HG03280 (cell line): ENCODE measurements around the gene LANCL3.
"Not testable (repeated sequence)": the region's sequence is repeated elsewhere in the genome, so short reads cannot be mapped to it uniquely, and the experiment has no call there.

Experiments
- ATAC-seq: cut with Tn5 transposase; IDR thresholded peaks from one replicate; pipeline ENCODE4 v1.9.1; 2021; ENCODE audit warnings: mild to moderate bottlenecking, moderate library complexity; ENCODE audit not compliant: unreplicated experiment

The LANCL3 gene

DNA sequence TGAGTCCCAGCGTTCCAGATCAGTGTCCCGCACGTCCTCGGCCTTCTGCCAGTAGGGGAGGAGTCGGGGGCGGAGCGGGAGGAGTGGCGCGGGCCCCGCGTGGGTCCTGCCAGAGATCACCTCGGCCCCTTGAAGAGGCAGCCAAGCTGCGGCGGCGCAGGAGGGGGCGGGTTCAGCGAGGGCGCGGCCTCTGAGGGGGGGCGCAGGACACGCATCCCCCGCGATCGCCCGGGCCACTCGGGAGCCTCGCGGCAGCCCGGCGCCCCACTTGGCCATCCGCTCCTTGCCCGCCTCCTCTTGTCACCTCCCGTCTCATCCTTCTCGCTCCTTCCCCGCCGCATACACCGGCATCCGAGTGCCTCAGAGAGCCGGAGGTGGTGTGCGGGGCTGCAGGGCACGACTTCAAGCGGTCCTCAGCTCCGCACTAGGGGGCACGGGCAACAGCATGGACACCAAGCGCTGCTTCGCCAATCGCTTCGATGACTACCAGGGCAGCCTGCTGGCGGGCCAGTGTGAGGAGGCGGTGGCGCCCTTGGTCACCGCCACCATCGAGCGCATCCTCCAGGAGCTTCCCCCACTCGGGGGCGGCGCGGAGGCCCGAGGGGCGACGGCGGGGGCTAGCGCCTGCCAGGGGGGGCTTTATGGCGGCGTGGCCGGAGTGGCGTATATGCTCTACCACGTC is at the start of gene LANCL3:
LANCL3 (plus strand) TSS at position 236 of the 682 bp plus-strand sequence; CDS start at position 446, 210 bp downstream.
- not testable (repeated sequence) for ATAC-seq

- not testable (repeated sequence) for ATAC-seq
Measured at GRCh38 chrX:37523673-37524072, 47.8 kb upstream of the LANCL3 start.

DNA sequence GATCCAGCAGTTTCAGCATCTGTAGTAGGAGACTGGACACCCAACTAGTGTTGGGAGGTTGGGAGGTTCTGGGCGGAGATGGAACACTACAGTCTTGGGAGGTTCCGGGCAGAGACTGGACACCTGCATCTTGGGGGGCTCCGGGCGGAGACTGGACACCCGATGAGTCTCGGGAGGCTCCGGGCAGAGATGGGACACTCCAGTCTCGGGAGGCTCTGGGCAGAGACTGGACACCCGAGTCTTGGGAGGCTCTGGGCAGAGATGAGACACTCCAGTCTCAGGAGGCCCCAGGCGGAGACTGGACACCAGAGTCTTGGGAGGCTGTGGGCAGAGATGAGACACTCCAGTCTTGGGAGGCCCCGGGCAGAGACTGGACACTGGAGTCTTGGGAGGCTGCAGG is 29.5 kb upstream of the LANCL3 start:
- ATAC-seq, result no peak

GRCh38 chrX:37542791-37543190 is 28.7 kb upstream of the LANCL3 start:
- ATAC-seq, result no peak

DNA sequence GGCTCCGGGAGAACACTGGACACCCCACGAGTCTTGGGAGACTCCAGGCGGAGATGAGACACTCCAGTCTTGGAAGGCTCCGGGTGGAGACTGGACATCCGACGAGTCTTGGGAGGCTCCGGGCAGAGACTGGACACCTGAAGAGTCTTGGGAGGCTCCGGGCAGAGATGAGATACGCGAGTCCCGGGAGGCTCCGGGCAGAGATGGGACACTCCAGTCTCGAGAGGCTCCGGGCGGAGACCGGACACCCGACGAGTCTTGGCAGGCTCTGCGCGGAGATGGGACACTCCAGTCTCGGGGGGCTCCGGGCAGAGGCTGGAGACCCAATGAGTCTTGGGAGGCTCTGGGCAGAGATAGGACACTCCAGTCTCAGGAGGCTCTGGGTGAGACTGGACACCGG is 28.1 kb upstream of the LANCL3 start:
- no peak for ATAC-seq

DNA sequence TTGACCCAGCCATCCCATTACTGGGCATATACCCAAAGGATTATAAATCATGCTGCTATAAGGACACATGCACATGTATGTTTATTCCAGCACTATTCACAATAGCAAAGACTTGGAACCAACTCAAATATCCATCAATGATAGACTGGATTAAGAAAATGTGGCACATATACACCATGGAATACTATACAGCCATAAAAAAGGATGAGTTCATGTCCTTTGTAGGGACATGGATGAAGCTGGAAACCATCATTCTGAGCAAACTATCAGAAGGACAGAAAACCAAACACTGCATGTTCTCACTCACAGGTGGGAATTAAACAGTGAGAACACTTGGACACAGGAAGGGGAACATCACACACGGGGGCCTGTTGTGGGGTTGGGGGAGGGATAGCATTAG is 26.9 kb upstream of the LANCL3 start:
- not testable (repeated sequence) for ATAC-seq

GRCh38 chrX:37545066-37545465 is 26.4 kb upstream of the LANCL3 start:
- no peak for ATAC-seq

GRCh38 chrX:37549619-37550018 is 21.8 kb upstream of the LANCL3 start:
- not testable (repeated sequence) for ATAC-seq

DNA sequence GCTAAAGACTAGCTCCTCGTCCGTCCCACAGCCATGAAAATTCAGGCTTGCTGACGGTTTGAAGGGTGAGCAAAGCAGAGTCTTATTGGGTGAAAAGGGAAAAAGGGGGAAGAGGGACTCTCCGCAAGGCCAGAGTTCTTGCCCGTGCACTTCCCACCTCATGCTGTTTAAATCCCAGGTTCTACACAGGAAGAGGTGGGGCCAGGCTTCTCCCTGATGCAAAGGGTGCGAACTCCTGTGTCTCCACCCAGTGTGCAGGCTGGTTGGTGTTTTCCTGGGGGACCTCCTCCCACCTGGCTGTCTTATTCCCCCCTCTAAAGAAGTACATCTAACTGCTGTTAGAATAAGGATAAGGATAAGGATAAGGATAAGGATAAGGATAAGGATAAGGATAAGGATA is 18.0 kb upstream of the LANCL3 start:
- no peak for ATAC-seq

- ATAC-seq, result not testable (repeated sequence)
Measured at GRCh38 chrX:37565254-37565653, 6.2 kb upstream of the LANCL3 start.

DNA sequence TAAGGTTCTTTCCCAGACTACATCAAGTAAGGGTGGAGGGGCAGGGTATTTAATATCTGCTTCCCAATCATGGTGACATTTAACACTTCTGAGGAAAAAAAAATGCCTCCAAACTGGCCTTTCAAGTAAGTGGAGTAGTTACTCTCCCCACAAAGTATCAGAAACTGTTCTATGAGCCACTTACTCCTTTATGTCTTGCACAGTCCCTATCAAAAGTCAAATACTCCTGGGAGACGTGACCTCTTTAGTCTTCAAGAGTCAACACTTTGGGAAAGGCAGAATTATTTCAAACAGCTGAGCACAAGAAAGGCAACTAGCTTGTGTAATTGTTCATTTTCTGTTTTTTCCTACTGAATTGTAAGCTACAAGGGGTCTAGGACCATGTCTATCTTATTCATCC is 1.1 kb upstream of the LANCL3 start:
- not testable (repeated sequence) for ATAC-seq

DNA sequence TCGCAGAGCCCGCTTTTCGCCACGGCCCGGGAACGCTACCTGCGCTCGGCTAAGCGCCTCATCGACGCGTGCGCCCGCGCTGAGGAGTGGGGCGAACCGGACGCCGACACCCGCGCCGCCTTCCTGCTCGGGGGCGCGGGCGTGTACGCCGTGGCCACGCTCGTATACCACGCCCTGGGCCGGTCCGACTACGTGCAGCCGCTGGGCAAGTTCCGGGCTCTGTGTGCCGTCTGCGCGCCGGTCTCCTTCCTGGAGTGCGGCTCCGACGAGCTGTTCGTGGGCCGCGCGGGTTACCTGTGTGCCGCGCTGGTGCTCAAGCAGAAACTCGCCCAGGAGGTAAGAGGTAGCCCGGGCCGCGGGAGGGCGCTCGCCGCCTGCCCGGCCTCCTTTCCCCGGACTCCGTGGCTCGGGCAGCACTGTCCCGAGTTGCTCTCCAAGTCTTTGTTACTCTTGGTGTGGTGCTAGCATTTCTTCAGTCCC is 687 bp downstream of the LANCL3 start:
- peak; percentile 65 for ATAC-seq

DNA sequence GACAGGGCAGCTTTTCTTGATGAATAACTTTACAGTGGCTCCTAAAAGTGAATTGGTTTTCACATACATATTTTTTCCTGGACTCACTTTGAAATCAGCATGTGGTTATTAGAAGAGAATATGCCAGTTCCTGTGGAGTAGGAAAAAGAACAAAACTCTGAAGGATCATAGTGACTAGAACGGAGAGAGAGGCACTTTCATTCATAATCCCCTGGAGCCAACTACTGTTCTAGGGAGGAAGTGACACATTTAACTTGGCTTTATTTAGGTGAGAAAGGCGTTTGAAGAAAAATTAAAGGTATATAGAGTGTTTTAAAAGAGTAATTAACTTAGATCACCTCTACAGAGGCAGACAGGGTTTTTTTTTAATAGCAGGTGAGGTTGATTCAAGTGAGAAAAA is 1.7 kb downstream of the LANCL3 start:
- ATAC-seq, result not testable (repeated sequence)

DNA sequence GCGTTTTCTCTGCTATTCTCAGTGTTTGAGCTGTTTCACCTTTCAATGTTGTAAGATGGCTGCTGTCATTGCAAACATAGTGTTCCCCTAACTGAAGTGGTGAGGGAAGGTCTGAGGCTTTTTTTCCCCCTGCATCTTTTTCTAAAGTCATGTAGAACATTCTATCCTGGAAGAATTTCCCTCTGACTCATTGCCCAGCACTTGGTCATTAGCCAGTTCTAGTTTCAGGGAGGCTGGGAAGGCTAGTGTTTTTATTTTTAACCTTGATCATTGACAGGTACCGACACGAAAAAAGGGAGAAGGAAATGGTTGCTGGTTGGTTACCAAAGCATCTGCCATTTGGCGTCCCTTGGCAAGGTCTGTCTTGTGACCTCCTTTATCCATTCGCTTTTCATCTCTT is 6.6 kb downstream of the LANCL3 start:
- ATAC-seq, result no peak

DNA sequence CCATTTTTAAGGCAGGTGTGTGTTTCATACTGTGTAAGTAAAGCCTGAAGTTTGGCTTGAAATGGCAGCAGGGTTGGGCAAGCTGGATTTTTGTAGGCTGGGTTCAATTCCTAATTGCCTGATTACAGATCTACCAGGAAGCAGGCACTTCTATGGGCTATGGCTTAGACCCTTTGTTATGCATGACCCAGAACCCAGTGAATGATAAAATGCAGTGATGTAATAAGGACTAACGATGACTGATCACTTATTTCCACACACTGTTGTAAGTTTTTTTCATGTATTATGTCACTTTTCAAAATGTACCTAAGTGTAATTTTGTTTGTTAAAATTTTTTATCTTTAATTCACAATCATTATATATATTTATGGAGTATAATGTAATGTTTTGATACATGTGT is 8.6 kb downstream of the LANCL3 start:
- ATAC-seq, result no peak

DNA sequence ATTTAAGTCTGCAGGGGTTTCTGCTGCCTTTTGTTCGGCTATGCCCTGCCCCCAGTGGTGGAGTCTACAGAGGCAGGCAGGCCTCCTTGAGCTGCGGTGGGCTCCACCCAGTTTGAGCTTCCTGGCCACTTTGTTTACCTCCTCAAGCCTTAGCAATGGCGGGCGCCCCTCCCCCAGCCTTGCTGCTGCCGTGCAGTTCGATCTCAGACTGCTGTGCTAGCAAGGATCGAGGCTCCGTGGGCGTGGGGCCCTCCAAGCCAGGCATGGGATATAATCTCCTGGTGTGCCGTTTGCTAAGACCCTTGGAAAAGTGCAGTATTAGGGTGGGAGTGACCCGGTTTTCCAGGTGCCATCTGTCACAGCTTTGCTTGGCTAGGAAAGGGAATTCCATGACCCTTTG is 15.9 kb downstream of the LANCL3 start:
- not testable (repeated sequence) for ATAC-seq

- no peak for ATAC-seq
Measured at GRCh38 chrX:37590047-37590446, 18.6 kb downstream of the LANCL3 start.

GRCh38 chrX:37594755-37595382 is 23.4 kb downstream of the LANCL3 start:
- ATAC-seq, result no peak

- no peak for ATAC-seq
Measured at GRCh38 chrX:37599729-37600128, 28.3 kb downstream of the LANCL3 start.

DNA sequence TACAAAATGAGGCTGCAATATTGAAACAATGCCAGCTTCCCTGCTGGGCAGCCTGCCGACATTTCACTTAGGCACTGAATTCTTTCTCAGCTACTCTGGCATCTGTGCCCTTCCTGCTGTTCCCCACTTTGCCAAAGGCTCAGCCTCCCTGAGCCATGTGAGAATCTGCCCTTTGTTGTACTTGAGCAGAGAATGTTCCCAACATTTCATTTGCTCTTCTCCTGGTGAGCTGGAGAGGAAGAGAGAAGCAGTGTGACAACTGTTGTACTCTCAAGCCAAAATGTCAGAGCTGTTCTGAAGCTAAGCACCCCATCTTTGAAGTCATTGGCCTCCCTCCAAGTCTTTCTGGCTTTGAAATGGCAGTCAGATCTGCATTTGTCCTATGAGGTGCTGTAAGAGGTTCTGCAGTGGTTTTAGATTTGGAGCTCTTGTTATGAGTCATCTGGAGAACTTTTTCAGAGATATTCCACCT is 32.5 kb downstream of the LANCL3 start:
- no peak for ATAC-seq

DNA sequence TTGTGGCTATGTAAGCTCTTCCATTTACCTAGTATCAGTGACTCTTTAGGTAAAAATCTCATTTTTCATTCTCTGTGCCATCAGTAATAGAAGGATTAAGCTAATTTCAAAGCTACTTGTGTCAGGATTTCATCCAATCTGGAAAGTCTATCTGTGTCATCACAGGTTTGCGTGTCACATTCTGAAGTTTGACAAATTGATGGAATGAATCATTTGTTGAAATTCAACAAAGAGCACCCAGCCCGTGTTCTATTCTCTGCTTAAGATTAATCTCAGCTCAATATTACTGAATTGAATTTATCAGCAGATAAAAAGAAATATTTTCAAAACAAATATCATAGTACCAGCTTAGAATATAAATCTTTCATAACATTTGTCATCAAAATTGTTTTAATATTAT is 35.8 kb downstream of the LANCL3 start:
- no peak for ATAC-seq

DNA sequence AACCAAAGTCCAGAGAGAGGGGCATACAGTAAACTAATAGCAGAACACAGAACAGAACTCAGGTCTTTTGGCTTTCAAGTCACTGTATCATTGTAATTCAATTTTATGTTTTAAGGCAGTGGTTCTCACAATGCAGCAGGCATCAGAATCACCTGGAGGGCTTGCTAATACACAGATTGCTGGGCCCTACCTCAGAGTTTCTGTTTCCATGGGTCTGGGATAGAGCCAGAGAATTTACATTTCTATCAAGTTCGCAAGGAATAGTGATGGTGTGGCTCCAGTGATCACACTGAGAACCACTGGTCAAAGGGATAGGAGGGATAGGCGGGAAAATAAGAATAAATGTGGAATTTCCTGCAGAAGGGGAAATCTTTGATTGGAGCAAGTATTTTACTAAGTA is 36.7 kb downstream of the LANCL3 start:
- ATAC-seq, result no peak
